ENCODE measurements around the gene CLK2. TPM values are rescaled to one million over a fixed set of nuclear protein-coding genes. Genes with fewer than 3 reads are reported as not detected.
"Not testable (repeated sequence)": the region's sequence is repeated elsewhere in the genome, so short reads cannot be mapped to it uniquely, and the experiment has no call there.

CLK2 gene
- total and polyA plus RNA-seq, 7 experiments from 2014 or later, result 16.7 to 137 (median 73.7) TPM

- CTCF ChIA-PET, result interaction anchor here (2.5 to 6.4 kb wide), 3 partner anchors 13 to 53 kb away, joined by 8 to 86 read pairs (median 11); partner anchors contain the start of genes MTX1, THBS3 and TRIM46
- Mint-ChIP-seq H3K36me3 (peaks cover 0 to 4% (median 0%) of the 10 kb centered on the region in 5 donors), H3K9me3 (no peaks in the 10 kb centered on the region), H3K27ac (peak overlapping the region; percentile 77 to 97 (median 88)), H3K4me1 (peaks cover 11 to 26% (median 19%) of the 10 kb centered on the region in 7 donors), H3K4me3 (peak overlapping the region; percentile 79 to 95 (median 88)), H3K27me3 (peaks cover 0 to 2% (median 0%) of the 10 kb centered on the region in 5 donors)
- H3K4me1 ChIP-seq (ENCODE audit: control insufficient read depth in 2 of 2, insufficient read depth in 2 of 2, low read length in 2 of 2), result peaks cover 11 to 15% of the 10 kb centered on the region in 2 donors
- no peaks in the 10 kb centered on the region for H3K27me3 ChIP-seq (ENCODE audit: control insufficient read depth in 2 of 2, insufficient read depth in 2 of 2, low read length in 2 of 2)
- peak overlapping the region; percentile 75 for H3K27ac ChIP-seq (ENCODE audit: low read depth, low read length)
- intact Hi-C loops (cut with micrococcal nuclease), result loop anchor here in 1 of 2 donors (5.0 kb wide), 2 partner anchors 291 to 621 kb away; partner anchors contain the start of genes ADAR and PMVK
- DNase-seq, result no peak
- POLR2A ChIA-PET, result interaction anchor here (1.1 to 6.8 kb wide), 4 partner anchors 13 to 54 kb away, joined by 4 to 63 read pairs (median 20); partner anchors contain the start of genes KRTCAP2, MTX1, THBS3 and TRIM46
- no peaks in the 10 kb centered on the region for H3K9me3 ChIP-seq (ENCODE audit: control insufficient read depth in 2 of 3, low read length in 3 of 3)
- ATAC-seq, result no peak
- H3K36me3 ChIP-seq (ENCODE audit: control insufficient read depth in 2 of 3, insufficient read depth in 3 of 3, low read length in 3 of 3), result no peaks in the 10 kb centered on the region
- peak overlapping the region; percentile 75 for H3K4me3 ChIP-seq (ENCODE audit: low read length)
Observed at GRCh38 chr1:155228096-155228427, 45.2 kb downstream of the CLK2 start.

- intact Hi-C loops (cut with micrococcal nuclease), result loop anchor here (1.0 to 5.0 kb wide), 12 partner anchors 17 to 620 kb away; partner anchors contain the start of genes SCAMP3 (in 2 of the 2), ADAR (in 1 of the 2), CKS1B (in 1 of the 2) and CLK2 (in 1 of the 2)
- Mint-ChIP-seq H3K9me3 (no peaks in the 10 kb centered on the region), H3K4me1 (peaks cover 11 to 26% (median 19%) of the 10 kb centered on the region in 7 donors), H3K4me3 (peak overlapping the region; percentile 79 to 95 (median 88)), H3K36me3 (peaks cover 0 to 4% (median 0%) of the 10 kb centered on the region in 5 donors), H3K27me3 (peaks cover 0 to 2% (median 0%) of the 10 kb centered on the region in 5 donors), H3K27ac (peak overlapping the region; percentile 77 to 97 (median 88))
- no peaks in the 10 kb centered on the region for H3K36me3 ChIP-seq (ENCODE audit: control insufficient read depth in 2 of 3, insufficient read depth in 3 of 3, low read length in 3 of 3)
- POLR2A ChIA-PET, result interaction anchor here (0.6 to 6.8 kb wide), 14 partner anchors 8 to 271 kb away, joined by 3 to 63 read pairs (median 4); partner anchors contain the start of genes CLK2, KRTCAP2, MTX1 and PBXIP1
- DNase-seq (peak; percentile 89 to 99 (median 98)), ATAC-seq (peak; percentile 97)
- H3K4me1 ChIP-seq (ENCODE audit: control insufficient read depth in 2 of 2, insufficient read depth in 2 of 2, low read length in 2 of 2), result peaks cover 11 to 15% of the 10 kb centered on the region in 2 donors
- H3K27me3 ChIP-seq (ENCODE audit: control insufficient read depth in 2 of 2, insufficient read depth in 2 of 2, low read length in 2 of 2), result no peaks in the 10 kb centered on the region
- peak overlapping the region; percentile 75 for H3K4me3 ChIP-seq (ENCODE audit: low read length)
- CTCF ChIA-PET, result interaction anchor here (0.6 to 6.4 kb wide), 12 partner anchors 13 to 186 kb away, joined by 3 to 86 read pairs (median 4); partner anchors contain the start of genes CLK2, MTX1, THBS3 and TRIM46
- peak overlapping the region; percentile 75 for H3K27ac ChIP-seq (ENCODE audit: low read depth, low read length)
- no peaks in the 10 kb centered on the region for H3K9me3 ChIP-seq (ENCODE audit: control insufficient read depth in 2 of 3, low read length in 3 of 3)
Observed at GRCh38 chr1:155227261-155228095, 45.8 kb downstream of the CLK2 start.

- H3K27me3 ChIP-seq (ENCODE audit: control insufficient read depth in 2 of 2, insufficient read depth in 2 of 2, low read length in 2 of 2), result no peaks in the 10 kb centered on the region
- peaks cover 11 to 15% of the 10 kb centered on the region in 2 donors for H3K4me1 ChIP-seq (ENCODE audit: control insufficient read depth in 2 of 2, insufficient read depth in 2 of 2, low read length in 2 of 2)
- no peaks in the 10 kb centered on the region for H3K9me3 ChIP-seq (ENCODE audit: control insufficient read depth in 2 of 3, low read length in 3 of 3)
- no peak for ATAC-seq
- peak overlapping the region; percentile 75 for H3K4me3 ChIP-seq (ENCODE audit: low read length)
- peaks cover 0 to 4% (median 0%) of the 10 kb centered on the region in 5 donors for H3K36me3 Mint-ChIP-seq
- peak overlapping the region; percentile 77 to 97 (median 88) for H3K27ac Mint-ChIP-seq
- no peaks in the 10 kb centered on the region for H3K36me3 ChIP-seq (ENCODE audit: control insufficient read depth in 2 of 3, insufficient read depth in 3 of 3, low read length in 3 of 3)
- peaks cover 14 to 26% (median 19%) of the 10 kb centered on the region in 7 donors for H3K4me1 Mint-ChIP-seq
- peak in 1 of 9 donors; percentile 59 for DNase-seq
- no peaks in the 10 kb centered on the region for H3K9me3 Mint-ChIP-seq
- H3K27ac ChIP-seq (ENCODE audit: low read depth, low read length), result peak overlapping the region; percentile 75
- CTCF ChIA-PET, result interaction anchor here (0.6 to 6.4 kb wide), 14 partner anchors 14 to 186 kb away, joined by 3 to 86 read pairs (median 4); partner anchors contain the start of genes CLK2, MTX1, THBS3 and TRIM46
- H3K4me3 Mint-ChIP-seq, result peak overlapping the region; percentile 79 to 95 (median 88)
- intact Hi-C loops (cut with micrococcal nuclease), result loop anchor here (1.0 to 5.0 kb wide), 16 partner anchors 17 to 620 kb away; partner anchors contain the start of genes SCAMP3 (in 2 of the 2), ADAR (in 1 of the 2), CKS1B (in 1 of the 2) and CLK2 (in 1 of the 2)
- POLR2A ChIA-PET, result interaction anchor here (0.7 to 6.8 kb wide), 12 partner anchors 8 to 271 kb away, joined by 3 to 63 read pairs (median 4); partner anchors contain the start of genes CLK2, KRTCAP2, MTX1 and PBXIP1
- H3K27me3 Mint-ChIP-seq, result peaks cover 0 to 2% (median 0%) of the 10 kb centered on the region in 5 donors
Observed at GRCh38 chr1:155226910-155227260, 46.4 kb downstream of the CLK2 start.

GRCh38 chr1:155226188-155226909 is 47.0 kb downstream of the CLK2 start:
- Histone ChIP-seq H3K4me1 (ENCODE audit: control insufficient read depth in 2 of 2, insufficient read depth in 2 of 2, low read length in 2 of 2) (peaks cover 11 to 15% of the 10 kb centered on the region in 2 donors), H3K36me3 (ENCODE audit: control insufficient read depth in 2 of 3, insufficient read depth in 3 of 3, low read length in 3 of 3) (no peaks in the 10 kb centered on the region), H3K27me3 (ENCODE audit: control insufficient read depth in 2 of 2, insufficient read depth in 2 of 2, low read length in 2 of 2) (no peaks in the 10 kb centered on the region), H3K4me3 (ENCODE audit: low read length) (peak overlapping the region; percentile 75), H3K9me3 (ENCODE audit: control insufficient read depth in 2 of 3, low read length in 3 of 3) (no peaks in the 10 kb centered on the region), H3K27ac (ENCODE audit: low read depth, low read length) (peak overlapping the region; percentile 75)
- peak overlapping the region; percentile 79 to 95 (median 88) for H3K4me3 Mint-ChIP-seq
- POLR2A ChIA-PET, result interaction anchor here (0.7 to 6.8 kb wide), 11 partner anchors 7 to 270 kb away, joined by 3 to 63 read pairs (median 6); partner anchors contain the start of genes KRTCAP2, MTX1, PBXIP1 and THBS3
- CTCF ChIA-PET, result interaction anchor here (0.7 to 6.4 kb wide), 14 partner anchors 15 to 163 kb away, joined by 3 to 86 read pairs (median 4); partner anchors contain the start of genes CLK2, MTX1, THBS3 and TRIM46
- H3K27ac Mint-ChIP-seq, result peak overlapping the region; percentile 77 to 97 (median 88)
- ATAC-seq (peak; percentile 60), DNase-seq (peak; percentile 64 to 87 (median 84))
- peaks cover 14 to 26% (median 19%) of the 10 kb centered on the region in 7 donors for H3K4me1 Mint-ChIP-seq
- H3K36me3 Mint-ChIP-seq, result peaks cover 0 to 4% (median 0%) of the 10 kb centered on the region in 5 donors
- no peaks in the 10 kb centered on the region for H3K9me3 Mint-ChIP-seq
- H3K27me3 Mint-ChIP-seq, result peaks cover 0 to 2% (median 0%) of the 10 kb centered on the region in 5 donors
- intact Hi-C loops (cut with micrococcal nuclease), result loop anchor here (1.0 to 5.0 kb wide), 9 partner anchors 18 to 619 kb away; partner anchors contain the start of genes ADAR (in 1 of the 2), MTX1 (in 1 of the 2), PMVK (in 1 of the 2) and SLC50A1 (in 1 of the 2)

- ATAC-seq; H3K36me3 ChIP-seq (ENCODE audit: control insufficient read depth in 2 of 3, insufficient read depth in 3 of 3, low read length in 3 of 3); H3K4me3 ChIP-seq (ENCODE audit: low read length); H3K27me3 Mint-ChIP-seq; DNase-seq; H3K27me3 ChIP-seq (ENCODE audit: control insufficient read depth in 2 of 2, insufficient read depth in 2 of 2, low read length in 2 of 2); H3K9me3 Mint-ChIP-seq; H3K27ac ChIP-seq (ENCODE audit: low read depth, low read length); H3K9me3 ChIP-seq (ENCODE audit: control insufficient read depth in 2 of 3, low read length in 3 of 3); H3K36me3 Mint-ChIP-seq: not testable (repeated sequence)
- peak overlapping the region in 5 of 9 donors; percentile 19 to 92 (median 56) for H3K27ac Mint-ChIP-seq
- ChIA-PET CTCF (interaction anchor here (0.5 to 6.4 kb wide), 7 partner anchors 18 to 1096 kb away, joined by 3 to 86 read pairs (median 4); partner anchors contain the start of genes KRTCAP2, MTX1 and THBS3), POLR2A (interaction anchor here (1.6 to 6.8 kb wide), 2 partner anchors 18 to 32 kb away, joined by 6 to 63 read pairs; partner anchors contain the start of genes MTX1 and THBS3)
- H3K4me3 Mint-ChIP-seq, result peak overlapping the region in 2 of 10 donors; percentile 29 to 89
- intact Hi-C loops (cut with micrococcal nuclease), result loop anchor here in 1 of 2 donors (5.0 kb wide), 2 partner anchors 288 to 618 kb away; partner anchors contain the start of genes ADAR and PMVK
- peaks cover 11 to 15% of the 10 kb centered on the region in 2 donors for H3K4me1 ChIP-seq (ENCODE audit: control insufficient read depth in 2 of 2, insufficient read depth in 2 of 2, low read length in 2 of 2)
- H3K4me1 Mint-ChIP-seq, result peaks cover 14 to 32% (median 19%) of the 10 kb centered on the region in 7 donors
Observed at GRCh38 chr1:155225404-155225759, 47.9 kb downstream of the CLK2 start.
